Rectal smooth muscle tissue (tissue), 1 donor: Measurements from ENCODE around the gene CECR2.

Experiments
- H3K27ac ChIP-seq: one replicate; pipeline ENCODE4 v1.7.0; 2013; ENCODE audit warnings: low read depth, low read length, inconsistent platforms
- H3K27me3 ChIP-seq: one replicate; pipeline ENCODE4 v1.7.0; 2013; ENCODE audit warnings: low read length; ENCODE audit not compliant: control insufficient read depth, insufficient read depth
- H3K36me3 ChIP-seq: one replicate; pipeline ENCODE4 v1.7.0; 2013; ENCODE audit warnings: low read length; ENCODE audit not compliant: control insufficient read depth, insufficient read depth
- H3K4me1 ChIP-seq: one replicate; pipeline ENCODE4 v1.7.0; 2013; ENCODE audit warnings: low read length; ENCODE audit not compliant: control insufficient read depth, insufficient read depth
- H3K4me3 ChIP-seq: one replicate; pipeline ENCODE4 v1.7.0; 2013; ENCODE audit warnings: low read length
- H3K9ac ChIP-seq: one replicate; pipeline ENCODE4 v1.7.0; 2013; ENCODE audit warnings: low read length

CECR2 gene

DNA sequence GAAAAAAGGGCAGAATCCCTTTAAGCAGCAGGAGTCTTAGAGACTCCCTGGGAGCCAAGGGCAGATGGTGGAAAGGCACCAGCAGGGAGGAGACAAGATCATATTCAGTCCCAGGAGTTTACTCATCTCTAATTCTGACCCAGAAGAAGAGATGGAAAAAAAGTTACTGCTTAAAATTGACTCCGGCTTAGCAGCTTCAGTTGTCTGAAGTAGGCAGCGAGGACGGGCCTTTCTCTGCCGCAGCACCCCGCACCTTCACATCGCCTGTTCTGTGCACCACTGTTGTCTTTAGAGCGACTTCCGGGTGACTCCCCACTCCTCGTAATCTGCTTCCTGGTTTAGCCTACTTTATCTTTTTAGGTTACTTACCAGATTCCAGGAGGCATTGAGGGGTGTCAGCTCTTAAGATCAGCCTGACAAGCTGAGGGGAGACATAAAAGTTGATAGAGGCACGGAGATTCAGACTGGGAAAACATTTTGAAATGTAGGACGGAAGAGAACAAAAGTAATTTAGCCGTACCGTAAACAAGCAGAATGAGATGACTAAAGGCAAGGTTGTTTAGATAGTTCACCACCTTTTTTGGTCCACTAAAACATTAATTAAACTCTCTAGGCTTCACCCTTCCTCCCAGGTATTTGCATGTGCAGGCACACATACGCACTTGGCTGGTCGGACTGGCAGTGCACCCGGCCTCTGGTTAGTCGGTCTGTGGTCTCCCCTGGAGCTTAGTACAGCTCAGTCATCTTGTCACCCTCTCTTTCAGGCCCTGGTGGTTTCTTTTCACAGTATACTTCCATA lies 74.3 kb downstream of the CECR2 start:
- H3K36me3 ChIP-seq: no peaks in the 10 kb centered on the region
- no peak overlapping the region for H3K4me3 ChIP-seq
- no peak overlapping the region for H3K9ac ChIP-seq
- no peaks in the 10 kb centered on the region for H3K27me3 ChIP-seq
- no peak overlapping the region for H3K27ac ChIP-seq
- no peaks in the 10 kb centered on the region for H3K4me1 ChIP-seq

GRCh38 chr22:17444204-17444504 lies 74.9 kb downstream of the CECR2 start:
- Histone ChIP-seq H3K27ac (no peak overlapping the region), H3K4me1 (no peaks in the 10 kb centered on the region), H3K4me3 (no peak overlapping the region), H3K27me3 (no peaks in the 10 kb centered on the region), H3K36me3 (no peaks in the 10 kb centered on the region), H3K9ac (no peak overlapping the region)

- H3K4me1 ChIP-seq: no peaks in the 10 kb centered on the region
- no peak overlapping the region for H3K4me3 ChIP-seq
- H3K27ac ChIP-seq: no peak overlapping the region
- H3K27me3 ChIP-seq: no peaks in the 10 kb centered on the region
- no peak overlapping the region for H3K9ac ChIP-seq
- H3K36me3 ChIP-seq: no peaks in the 10 kb centered on the region
These were observed 77.4 kb downstream of the CECR2 start for GRCh38 chr22:17446698-17447097.

- Histone ChIP-seq H3K27me3 (no peaks in the 10 kb centered on the region), H3K4me3 (no peak overlapping the region), H3K27ac (no peak overlapping the region), H3K4me1 (no peaks in the 10 kb centered on the region), H3K36me3 (no peaks in the 10 kb centered on the region), H3K9ac (no peak overlapping the region)
These were observed 82.1 kb downstream of the CECR2 start for GRCh38 chr22:17451316-17451715.

DNA sequence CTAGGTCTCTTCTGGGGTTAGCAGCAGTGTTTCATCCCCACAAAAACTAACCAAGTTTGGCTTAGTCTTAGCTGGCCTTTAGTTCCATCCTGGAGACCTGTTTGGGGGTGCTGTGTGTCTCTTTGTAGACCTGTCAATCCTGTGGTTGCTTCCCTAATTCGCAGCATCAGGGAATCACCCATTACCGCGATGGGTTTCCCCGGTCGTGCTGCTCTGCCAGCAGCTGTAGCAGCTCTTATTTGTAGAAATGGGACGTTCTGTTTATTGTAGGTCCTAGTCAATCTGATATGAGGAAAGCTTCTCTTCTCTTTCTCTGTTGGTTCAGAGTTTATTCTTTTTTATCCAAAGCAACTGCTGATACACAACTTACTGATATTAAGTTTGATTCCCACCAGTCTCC lies 91.6 kb downstream of the CECR2 start:
- Histone ChIP-seq H3K27me3 (no peaks in the 10 kb centered on the region), H3K27ac (no peak overlapping the region), H3K9ac (no peak overlapping the region), H3K36me3 (no peaks in the 10 kb centered on the region), H3K4me1 (no peaks in the 10 kb centered on the region), H3K4me3 (no peak overlapping the region)

DNA sequence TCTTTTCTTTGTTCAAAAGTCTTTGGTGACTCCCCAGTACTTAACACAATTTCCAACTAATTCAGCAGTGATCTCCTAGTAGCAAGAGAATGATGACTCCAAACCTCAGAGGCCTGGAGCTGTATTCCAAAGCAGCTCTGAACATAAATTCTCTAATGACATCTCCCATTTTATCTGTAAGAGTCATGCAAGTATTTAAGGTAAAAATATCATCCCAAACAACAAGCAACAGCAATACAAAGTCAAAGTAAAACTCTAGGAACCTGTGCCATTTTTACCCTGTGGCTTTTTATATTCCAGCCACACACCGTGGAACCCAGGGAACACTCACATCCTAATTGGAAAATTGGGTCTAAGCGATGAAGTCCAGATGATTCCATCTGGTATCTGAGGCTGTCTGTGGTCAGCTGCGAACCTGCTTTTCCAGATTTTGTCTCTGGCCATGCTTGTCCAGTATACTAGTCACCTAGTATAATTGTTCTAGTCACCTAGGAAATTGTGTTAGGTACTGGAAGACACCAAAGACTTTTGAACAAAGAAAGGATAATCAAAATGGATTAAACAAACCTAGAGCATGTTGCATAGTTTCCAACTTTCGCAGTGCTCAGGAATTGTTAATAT lies 101.7 kb downstream of the CECR2 start:
- Histone ChIP-seq H3K4me1 (no peaks in the 10 kb centered on the region), H3K27ac (no peak overlapping the region), H3K36me3 (no peaks in the 10 kb centered on the region)

GRCh38 chr22:17471886-17472535 lies 102.8 kb downstream of the CECR2 start:
- no peak overlapping the region for H3K27ac ChIP-seq

More for the DNA sequence above, 101.7 kb downstream of the CECR2 start:
- Histone ChIP-seq H3K9ac (no peak overlapping the region), H3K27me3 (no peaks in the 10 kb centered on the region), H3K4me3 (no peak overlapping the region)

DNA sequence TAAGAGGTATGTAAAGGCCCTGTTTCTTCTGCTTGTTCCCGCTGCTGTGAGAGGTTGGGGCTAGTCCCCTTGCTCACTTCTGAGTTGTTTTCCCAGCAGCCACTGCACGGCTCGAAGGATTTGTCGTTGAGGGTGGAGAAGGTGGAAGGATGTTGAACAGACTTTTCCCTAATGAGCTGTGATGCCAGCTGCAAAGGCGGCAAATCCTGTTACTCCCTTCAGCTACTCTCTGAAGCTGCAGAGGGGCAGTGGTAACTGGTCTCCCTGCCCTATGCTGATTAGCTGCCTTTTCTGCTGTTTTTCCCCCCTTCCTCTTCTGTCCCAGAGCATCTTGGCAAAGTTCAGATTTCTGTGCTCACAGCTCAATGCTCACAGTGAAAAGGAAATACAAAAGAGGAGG lies 103.7 kb downstream of the CECR2 start:
- Histone ChIP-seq H3K27me3 (no peaks in the 10 kb centered on the region), H3K27ac (no peak overlapping the region), H3K9ac (no peak overlapping the region), H3K36me3 (no peaks in the 10 kb centered on the region), H3K4me1 (no peaks in the 10 kb centered on the region), H3K4me3 (no peak overlapping the region)

More at GRCh38 chr22:17471886-17472535, 102.8 kb downstream of the CECR2 start:
- H3K36me3 ChIP-seq: no peaks in the 10 kb centered on the region
- no peaks in the 10 kb centered on the region for H3K4me1 ChIP-seq
- H3K9ac ChIP-seq: no peak overlapping the region
- no peak overlapping the region for H3K4me3 ChIP-seq
- no peaks in the 10 kb centered on the region for H3K27me3 ChIP-seq

DNA sequence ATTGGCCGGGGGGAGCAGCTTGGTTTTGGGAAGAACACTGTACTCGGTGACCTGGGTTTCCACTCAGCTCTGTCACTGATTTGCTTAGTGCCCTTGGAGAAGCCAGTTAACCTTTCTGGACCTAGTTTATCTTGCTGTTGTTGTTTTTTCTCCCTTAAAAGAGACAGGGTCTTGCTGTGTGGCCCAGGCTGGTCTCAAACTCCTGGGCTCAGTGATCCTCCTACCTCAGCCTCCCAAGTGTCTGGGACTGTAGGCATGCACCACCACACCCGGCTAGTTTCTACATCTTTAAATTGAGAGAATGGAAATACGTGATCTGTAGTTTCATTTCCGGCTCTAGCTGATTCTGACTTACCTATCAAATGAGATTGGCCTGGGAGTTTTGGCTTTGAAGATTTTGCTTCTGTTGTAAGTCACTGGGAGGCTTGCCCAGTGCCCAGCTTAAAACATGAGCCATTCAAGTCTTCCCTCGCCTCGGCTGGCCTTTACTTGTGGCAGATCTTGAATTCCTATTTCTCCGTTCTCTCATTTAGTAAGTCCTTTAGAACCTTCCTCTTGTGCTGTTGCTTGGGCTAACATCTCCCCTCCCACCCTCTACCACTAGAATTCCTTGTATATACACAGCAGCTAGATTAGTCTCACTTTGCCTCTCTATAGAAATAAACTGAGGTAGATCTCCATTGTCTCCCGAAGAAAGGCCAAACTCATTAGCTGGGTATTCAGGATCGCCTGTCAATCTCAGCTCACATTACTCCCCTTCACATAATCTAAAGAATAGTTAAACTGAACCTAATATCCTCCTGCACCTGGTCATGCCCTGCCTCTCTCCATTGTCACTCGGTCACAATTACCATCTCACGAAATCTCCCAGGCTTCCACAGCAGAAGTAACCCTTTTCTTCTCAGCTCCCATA lies 106.3 kb downstream of the CECR2 start:
- Histone ChIP-seq H3K9ac (no peak overlapping the region), H3K27ac (no peak overlapping the region), H3K36me3 (no peaks in the 10 kb centered on the region), H3K4me1 (no peaks in the 10 kb centered on the region), H3K27me3 (no peaks in the 10 kb centered on the region), H3K4me3 (no peak overlapping the region)

DNA sequence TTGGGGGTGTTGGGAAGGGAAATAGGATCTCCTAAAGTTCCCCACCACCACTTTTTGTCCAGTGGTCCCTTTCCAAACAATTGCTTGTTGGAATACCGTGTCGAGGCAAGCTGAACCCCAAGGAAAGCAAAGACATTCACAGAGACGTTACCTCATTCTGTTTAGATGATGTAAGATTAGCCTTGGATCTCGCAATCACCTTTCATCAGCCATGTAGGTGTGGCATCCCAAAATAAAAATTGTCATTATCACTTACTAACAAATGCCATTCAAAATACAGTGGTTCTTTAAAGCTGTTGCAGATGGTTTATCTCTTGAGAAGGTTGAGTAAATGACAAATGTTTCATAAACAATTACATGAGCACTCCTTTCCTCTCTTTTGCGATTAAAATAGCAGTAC lies 107.6 kb downstream of the CECR2 start:
- no peak overlapping the region for H3K9ac ChIP-seq

DNA sequence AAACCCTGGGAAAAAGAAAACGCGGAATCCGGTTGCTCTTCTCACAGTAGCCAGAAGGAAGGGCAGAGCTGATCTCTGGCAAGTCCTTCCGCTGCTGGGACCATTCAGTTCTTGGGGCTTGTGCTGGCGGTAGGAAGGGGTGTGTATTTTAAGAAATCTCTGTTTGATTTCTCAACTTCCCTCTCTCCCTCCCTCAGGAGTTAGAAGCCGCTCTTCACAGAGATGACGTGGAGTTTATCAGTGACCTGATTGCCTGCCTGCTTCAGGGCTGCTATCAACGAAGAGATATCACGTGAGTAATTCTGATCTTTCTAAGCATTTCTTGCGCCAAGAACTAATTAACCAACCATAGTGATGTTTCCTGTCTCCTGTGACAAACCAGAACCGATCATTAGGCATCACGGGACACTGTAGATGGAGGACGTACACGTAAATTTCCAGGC lies 108.2 kb downstream of the CECR2 start:
- Histone ChIP-seq H3K4me1 (no peaks in the 10 kb centered on the region), H3K36me3 (no peaks in the 10 kb centered on the region), H3K9ac (no peak overlapping the region), H3K27me3 (no peaks in the 10 kb centered on the region), H3K27ac (no peak overlapping the region), H3K4me3 (no peak overlapping the region)

More for the DNA sequence above, 107.6 kb downstream of the CECR2 start:
- no peaks in the 10 kb centered on the region for H3K36me3 ChIP-seq
- no peak overlapping the region for H3K27ac ChIP-seq
- no peaks in the 10 kb centered on the region for H3K27me3 ChIP-seq
- no peak overlapping the region for H3K4me3 ChIP-seq
- H3K4me1 ChIP-seq: no peaks in the 10 kb centered on the region

DNA sequence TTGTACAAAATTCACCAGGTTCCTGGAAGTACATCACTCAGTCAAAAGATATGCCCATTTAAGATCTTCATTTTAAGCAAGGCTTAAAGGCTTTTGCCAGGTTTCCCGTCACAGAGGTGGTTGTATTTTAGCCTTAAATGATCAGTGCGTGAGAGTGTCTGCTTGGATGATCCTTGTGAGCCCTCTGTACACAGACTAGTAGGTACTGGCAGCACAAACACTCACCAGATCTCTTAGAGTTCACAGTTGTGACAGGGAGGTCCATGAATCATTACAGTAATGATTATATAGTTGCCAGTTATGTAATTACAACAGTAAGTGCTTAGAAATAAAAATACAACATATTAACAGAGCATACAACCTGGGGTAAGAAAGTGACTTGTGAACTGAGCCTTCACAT lies 109.9 kb downstream of the CECR2 start:
- no peaks in the 10 kb centered on the region for H3K4me1 ChIP-seq

More for the DNA sequence above, 109.9 kb downstream of the CECR2 start:
- Histone ChIP-seq H3K27ac (no peak overlapping the region), H3K4me3 (no peak overlapping the region), H3K36me3 (no peaks in the 10 kb centered on the region), H3K9ac (no peak overlapping the region), H3K27me3 (no peaks in the 10 kb centered on the region)
